ENCODE results near the gene RIC1. TPM values are rescaled to one million over a fixed set of nuclear protein-coding genes. Genes with fewer than 3 reads are reported as not detected.

The RIC1 gene
- total and polyA plus RNA-seq, 9 of the 15 experiments (the other 6 are each of a cell fraction or from before 2014, with no cell fraction given): 3.2 to 25.8 (median 15.0) TPM

DNA sequence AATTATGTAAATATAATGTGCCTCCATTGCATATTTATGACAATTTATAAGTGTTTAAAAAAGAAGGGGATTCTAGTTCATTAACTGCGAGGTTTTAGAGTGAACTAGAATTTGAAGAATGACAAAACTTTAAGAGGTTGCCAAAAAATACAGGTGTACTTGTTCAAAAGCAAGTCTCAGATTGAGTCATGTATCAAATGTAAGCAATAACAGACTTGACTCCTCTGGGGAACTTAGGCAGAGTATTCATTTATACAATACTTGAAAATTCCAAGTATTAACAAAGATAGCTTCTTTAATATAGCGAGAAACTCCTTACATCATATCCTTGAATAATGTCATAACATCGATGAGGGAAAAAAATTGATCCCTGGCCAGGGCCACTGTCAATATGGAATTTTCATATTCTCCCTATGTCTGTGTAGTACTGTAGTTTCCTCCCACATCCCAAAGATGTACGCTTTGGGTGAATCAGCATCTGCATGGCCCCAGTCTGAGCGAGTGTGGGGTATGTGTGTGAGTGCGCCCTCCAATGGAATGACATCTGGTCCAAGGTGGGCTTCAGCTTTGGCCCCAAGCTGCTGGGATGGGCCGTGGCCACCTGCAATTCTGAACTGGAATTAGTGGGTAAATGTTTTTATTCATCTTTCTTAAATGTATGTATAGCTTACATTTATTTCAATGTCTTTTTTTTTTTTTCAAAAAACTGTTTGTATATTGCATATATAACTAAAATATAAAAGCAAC, 70.1 kb downstream of the RIC1 start:
- Histone ChIP-seq H3K9me1 (ENCODE audit: control insufficient read depth, insufficient read depth, low read length) (no peaks in the 10 kb centered on the region), H3K79me2 (ENCODE audit: control insufficient read depth, insufficient read depth, low read length) (no peaks in the 10 kb centered on the region; the same call in 2 of the 3 replicates), H3K4me3 (no peak overlapping the region), H4K20me1 (replicated peaks; ENCODE audit: control insufficient read depth, insufficient read depth, low read length) (no peaks in the 10 kb centered on the region), H3K27me3 (ENCODE audit: control insufficient read depth in 2 of 2, insufficient read depth in 2 of 2, low read length in 2 of 2) (no peaks in the 10 kb centered on the region), H3K9me3 (replicated peaks; ENCODE audit: control insufficient read depth, insufficient read depth, low read depth, low read length) (no peaks in the 10 kb centered on the region; the same call in 1 of the 2 replicates), H3K9ac (ENCODE audit: insufficient read depth in 1 of 2, low read depth in 2 of 2, low read length in 2 of 2) (no peak overlapping the region), H3K27ac (ENCODE audit: extremely low read depth, low read depth, low read length) (no peak overlapping the region), H3K36me3 (ENCODE audit: control insufficient read depth, insufficient read depth, low read length) (no peaks in the 10 kb centered on the region), H3K4me2 (ENCODE audit: insufficient read depth, low read length) (no peak overlapping the region), H2AFZ (ENCODE audit: low read depth, low read length) (no peak overlapping the region), H3K4me1 (replicated peaks in 1 of 2; ENCODE audit: control insufficient read depth in 2 of 2, insufficient read depth in 2 of 2, low read length in 2 of 2) (no peaks in the 10 kb centered on the region)
- no TSS peak for BruUV-seq (replicated peaks)
- in situ Hi-C loops (cut with MboI): no loop called here
- DNase-seq (ENCODE audit: extremely low read depth in 1 of 4, low spot score in 3 of 4) (no peak), FAIRE-seq (no peak), ATAC-seq (no peak)
- ChIA-PET POLR2A (no interaction called here), CTCF (ENCODE audit: low intra/inter-chr PET ratio) (no interaction called here)
- intact Hi-C loops (cut with micrococcal nuclease): loop anchor here (5.0 kb wide), 1 partner anchor 67 kb away; no protein-coding TSS in a partner anchor
- WGBS (ENCODE audit: insufficient coverage, low coverage, missing lambda C conversion rate): 89% methylated on average over 7 of the region's 7 CpGs
- TF ChIP-seq FUS (optimal IDR thresholded peaks at IDR 0.05; ENCODE audit: low read depth, low read length) (no peak), HLTF (IDR thresholded peaks at IDR 0.05) (no peak), MEF2D (tag; conservative IDR thresholded peaks at IDR 0.05; ENCODE audit: low read depth) (no peak), SP2 (IDR thresholded peaks at IDR 0.05; ENCODE audit: extremely low read depth, low read depth, low read length, poor library complexity, severe bottlenecking) (no peak), ELF4 (CRISPR knock-in tag; IDR thresholded peaks at IDR 0.05) (no peak), ZNF354B (CRISPR knock-in tag; IDR thresholded peaks at IDR 0.05) (no peak), GABPA (tag; conservative IDR thresholded peaks at IDR 0.05; ENCODE audit: low read depth) (no peak), STAT5A (IDR thresholded peaks at IDR 0.05; ENCODE audit: borderline replicate concordance, low read length) (no peak), TEAD1 (CRISPR knock-in tag; IDR thresholded peaks at IDR 0.05) (no peak)
- TF ChIP-seq, protein P1, sequence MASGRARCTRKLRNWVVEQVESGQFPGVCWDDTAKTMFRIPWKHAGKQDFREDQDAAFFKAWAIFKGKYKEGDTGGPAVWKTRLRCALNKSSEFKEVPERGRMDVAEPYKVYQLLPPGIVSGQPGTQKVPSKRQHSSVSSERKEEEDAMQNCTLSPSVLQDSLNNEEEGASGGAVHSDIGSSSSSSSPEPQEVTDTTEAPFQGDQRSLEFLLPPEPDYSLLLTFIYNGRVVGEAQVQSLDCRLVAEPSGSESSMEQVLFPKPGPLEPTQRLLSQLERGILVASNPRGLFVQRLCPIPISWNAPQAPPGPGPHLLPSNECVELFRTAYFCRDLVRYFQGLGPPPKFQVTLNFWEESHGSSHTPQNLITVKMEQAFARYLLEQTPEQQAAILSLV (tag; IDR thresholded peaks at IDR 0.05): no peak
- TF ChIP-seq, protein P2, sequence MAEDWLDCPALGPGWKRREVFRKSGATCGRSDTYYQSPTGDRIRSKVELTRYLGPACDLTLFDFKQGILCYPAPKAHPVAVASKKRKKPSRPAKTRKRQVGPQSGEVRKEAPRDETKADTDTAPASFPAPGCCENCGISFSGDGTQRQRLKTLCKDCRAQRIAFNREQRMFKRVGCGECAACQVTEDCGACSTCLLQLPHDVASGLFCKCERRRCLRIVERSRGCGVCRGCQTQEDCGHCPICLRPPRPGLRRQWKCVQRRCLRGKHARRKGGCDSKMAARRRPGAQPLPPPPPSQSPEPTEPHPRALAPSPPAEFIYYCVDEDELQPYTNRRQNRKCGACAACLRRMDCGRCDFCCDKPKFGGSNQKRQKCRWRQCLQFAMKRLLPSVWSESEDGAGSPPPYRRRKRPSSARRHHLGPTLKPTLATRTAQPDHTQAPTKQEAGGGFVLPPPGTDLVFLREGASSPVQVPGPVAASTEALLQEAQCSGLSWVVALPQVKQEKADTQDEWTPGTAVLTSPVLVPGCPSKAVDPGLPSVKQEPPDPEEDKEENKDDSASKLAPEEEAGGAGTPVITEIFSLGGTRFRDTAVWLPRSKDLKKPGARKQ (CRISPR knock-in tag; IDR thresholded peaks at IDR 0.05): no peak
- TF ChIP-seq, protein P3, sequence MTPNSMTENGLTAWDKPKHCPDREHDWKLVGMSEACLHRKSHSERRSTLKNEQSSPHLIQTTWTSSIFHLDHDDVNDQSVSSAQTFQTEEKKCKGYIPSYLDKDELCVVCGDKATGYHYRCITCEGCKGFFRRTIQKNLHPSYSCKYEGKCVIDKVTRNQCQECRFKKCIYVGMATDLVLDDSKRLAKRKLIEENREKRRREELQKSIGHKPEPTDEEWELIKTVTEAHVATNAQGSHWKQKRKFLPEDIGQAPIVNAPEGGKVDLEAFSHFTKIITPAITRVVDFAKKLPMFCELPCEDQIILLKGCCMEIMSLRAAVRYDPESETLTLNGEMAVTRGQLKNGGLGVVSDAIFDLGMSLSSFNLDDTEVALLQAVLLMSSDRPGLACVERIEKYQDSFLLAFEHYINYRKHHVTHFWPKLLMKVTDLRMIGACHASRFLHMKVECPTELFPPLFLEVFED (CRISPR knock-in tag; conservative IDR thresholded peaks at IDR 0.05): no peak
- TF ChIP-seq, protein P4, sequence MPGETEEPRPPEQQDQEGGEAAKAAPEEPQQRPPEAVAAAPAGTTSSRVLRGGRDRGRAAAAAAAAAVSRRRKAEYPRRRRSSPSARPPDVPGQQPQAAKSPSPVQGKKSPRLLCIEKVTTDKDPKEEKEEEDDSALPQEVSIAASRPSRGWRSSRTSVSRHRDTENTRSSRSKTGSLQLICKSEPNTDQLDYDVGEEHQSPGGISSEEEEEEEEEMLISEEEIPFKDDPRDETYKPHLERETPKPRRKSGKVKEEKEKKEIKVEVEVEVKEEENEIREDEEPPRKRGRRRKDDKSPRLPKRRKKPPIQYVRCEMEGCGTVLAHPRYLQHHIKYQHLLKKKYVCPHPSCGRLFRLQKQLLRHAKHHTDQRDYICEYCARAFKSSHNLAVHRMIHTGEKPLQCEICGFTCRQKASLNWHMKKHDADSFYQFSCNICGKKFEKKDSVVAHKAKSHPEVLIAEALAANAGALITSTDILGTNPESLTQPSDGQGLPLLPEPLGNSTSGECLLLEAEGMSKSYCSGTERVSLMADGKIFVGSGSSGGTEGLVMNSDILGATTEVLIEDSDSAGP (CRISPR knock-in tag; IDR thresholded peaks at IDR 0.05): no peak
